Transverse colon (tissue), 4 donors: Measurements from ENCODE around the gene EFNA5.

Experiments used
- CTCF ChIP-seq, 5 experiments: fragments of 200-600 bp in 3 of 5; fragments of 450-650 bp in 2 of 5; sonication (generic) in 3 of 5; IDR thresholded peaks; 1 replicate in 2 of 5; 2 replicates in 3 of 5; pipeline ENCODE4 v1.5.1; 2016 to 2017; ENCODE audit warnings: antibody characterized with exemption in 5 of 5, inconsistent platforms in 3 of 5, mild to moderate bottlenecking in 2 of 5, moderate library complexity in 1 of 5
- EP300 ChIP-seq: sonication (generic); formaldehyde crosslinking; IDR thresholded peaks from one replicate; pipeline ENCODE4 v1.6.1; 2017; ENCODE audit warnings: antibody characterized with exemption, low read depth
- POLR2A ChIP-seq: fragments of 450-650 bp; IDR thresholded peaks from one replicate; pipeline ENCODE4 v1.6.1; 2016; ENCODE audit warnings: antibody characterized with exemption, mild to moderate bottlenecking, moderate library complexity
- POLR2AphosphoS5 ChIP-seq, 3 donors: sonication (generic); formaldehyde crosslinking; IDR thresholded peaks; one replicate each; pipeline ENCODE4 v1.6.1; 2016; ENCODE audit warnings: antibody characterized with exemption in 3 of 3

DNA sequence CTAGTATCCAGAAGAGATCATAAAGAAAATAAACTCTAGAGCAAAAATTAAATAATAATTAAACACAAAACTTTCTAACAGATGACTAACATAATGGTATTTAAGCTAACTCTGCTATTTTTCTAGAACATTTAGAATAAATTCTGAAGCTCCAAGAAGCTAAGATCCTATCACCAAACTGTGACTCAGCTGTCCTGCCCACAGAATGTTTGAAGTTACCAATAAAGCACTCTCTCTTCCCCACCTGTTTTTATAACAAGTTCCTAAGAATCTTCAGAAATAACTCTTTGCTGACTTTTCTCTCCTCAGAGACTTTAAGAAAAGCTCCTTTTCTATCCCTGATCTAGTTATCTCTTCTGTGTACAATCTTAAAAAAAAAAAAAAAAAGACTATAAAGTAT lies 6.0 kb upstream of the EFNA5 start:
- no peak for TF ChIP-seq POLR2A
- TF ChIP-seq CTCF (IDR thresholded peaks at IDR 0.05): no peak
- no peak for TF ChIP-seq EP300
- TF ChIP-seq POLR2AphosphoS5 (IDR thresholded peaks at IDR 0.05): no peak
